ENCODE results near the gene ATP5F1D. TPM values are rescaled to one million over a fixed set of nuclear protein-coding genes. Genes with fewer than 3 reads are reported as not detected.

Gene ATP5F1D
- polyA plus RNA-seq, 1 donor, result 183 TPM

DNA sequence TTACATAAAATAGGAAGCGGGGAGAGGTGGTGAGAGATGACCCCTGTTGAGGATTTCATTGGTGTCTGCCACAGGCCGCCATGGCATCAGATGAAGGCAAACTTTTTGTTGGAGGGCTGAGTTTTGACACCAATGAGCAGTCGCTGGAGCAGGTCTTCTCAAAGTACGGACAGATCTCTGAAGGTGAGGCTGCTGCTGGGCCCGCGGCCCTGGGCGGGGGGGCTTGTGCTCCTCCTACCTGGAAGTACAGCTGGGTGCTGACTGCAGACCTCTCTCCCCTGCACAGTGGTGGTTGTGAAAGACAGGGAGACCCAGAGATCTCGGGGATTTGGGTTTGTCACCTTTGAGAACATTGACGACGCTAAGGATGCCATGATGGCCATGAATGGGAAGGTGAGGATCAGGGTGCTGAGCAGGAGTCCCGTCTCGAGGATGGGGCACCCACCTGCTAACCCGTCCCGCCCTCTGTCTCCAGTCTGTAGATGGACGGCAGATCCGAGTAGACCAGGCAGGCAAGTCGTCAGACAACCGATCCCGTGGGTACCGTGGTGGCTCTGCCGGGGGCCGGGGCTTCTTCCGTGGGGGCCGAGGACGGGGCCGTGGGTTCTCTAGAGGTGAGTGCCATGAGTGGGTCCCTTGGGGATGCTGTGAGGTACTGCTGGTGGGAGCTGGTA lies 29.4 kb downstream of the ATP5F1D start:
- DNase-seq, result no peak

- no peak for DNase-seq
Observed at GRCh38 chr19:1271528-1272422, 30.2 kb downstream of the ATP5F1D start.

- DNase-seq, result no peak
Observed at GRCh38 chr19:1272423-1273262, 31.1 kb downstream of the ATP5F1D start.

DNA sequence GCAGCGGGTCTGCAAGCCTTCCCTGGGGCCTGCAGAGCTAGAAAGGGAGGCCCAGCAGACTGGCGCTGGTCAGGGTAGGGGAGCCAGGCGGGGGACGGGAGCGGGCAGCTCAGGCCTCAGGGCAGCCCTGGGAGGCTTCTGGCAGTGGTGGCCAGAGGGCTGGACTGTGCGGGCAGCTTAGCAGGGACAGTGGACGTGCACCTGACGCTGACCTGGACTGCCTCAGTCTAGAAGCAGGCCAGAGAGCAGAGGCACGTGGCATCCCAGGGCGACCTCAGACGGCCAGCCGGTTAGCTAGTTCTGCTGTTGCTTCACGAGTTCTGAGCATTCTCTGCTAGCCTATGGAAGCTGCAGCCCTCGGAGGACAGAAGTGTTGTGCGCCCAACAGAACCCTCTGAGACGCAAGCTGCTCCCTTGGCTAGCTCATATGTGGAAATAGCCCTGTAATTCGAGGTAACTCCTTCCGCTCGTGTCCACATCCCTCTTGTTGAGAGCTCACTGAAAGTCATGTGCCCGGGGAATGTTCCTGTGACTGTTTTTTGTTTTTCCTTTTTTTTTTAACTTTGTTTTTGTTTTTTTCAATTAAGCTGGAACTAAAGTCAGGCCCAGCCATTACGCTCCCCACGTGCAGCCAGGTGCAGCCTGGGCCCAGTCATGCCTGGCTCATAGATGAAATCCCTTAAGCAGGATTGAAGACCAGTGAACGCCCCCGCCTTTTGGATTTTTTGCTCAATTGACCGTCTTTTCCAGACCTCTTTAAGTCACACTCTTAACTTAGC lies 31.9 kb downstream of the ATP5F1D start:
- DNase-seq, result no peak

DNA sequence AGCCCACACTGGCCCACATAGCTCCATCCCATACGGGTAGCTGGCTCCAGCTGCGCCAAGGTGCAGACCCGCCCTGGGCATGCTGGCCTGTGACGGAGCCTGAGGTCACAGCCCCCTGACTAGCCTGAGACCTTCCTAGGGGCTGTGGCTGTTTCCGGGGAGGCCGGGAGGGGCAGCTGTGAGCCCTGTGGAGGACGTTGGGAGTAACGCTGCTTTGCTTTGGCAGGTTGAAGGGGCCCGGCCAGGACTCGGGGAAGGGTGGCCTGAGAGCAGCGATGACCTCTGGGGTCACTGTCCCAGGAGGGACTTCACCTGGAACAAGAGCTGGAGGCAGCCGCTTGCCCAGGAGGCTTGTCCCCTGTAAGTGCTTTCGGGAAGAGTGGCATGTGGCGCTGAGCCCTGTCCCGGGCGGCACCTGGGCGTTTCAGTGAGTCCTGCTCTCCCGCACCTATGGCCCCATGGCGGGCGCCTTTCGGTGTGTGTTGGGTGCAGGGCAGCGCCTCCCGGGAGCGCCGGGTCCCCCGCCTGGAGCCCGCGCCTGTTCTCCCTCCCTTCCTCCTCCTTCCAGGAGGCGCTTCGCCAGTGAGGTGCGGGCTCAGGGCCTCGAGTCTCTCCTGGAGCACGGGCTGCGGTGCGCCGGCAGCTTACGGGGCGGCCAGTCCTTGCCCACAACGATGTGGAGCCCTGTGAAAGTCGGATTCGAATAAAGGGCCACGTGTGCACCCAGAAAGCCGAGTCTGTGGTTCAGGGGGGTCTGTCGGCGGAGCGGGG lies 32.7 kb downstream of the ATP5F1D start:
- no peak for DNase-seq

- DNase-seq, result no peak
Observed at GRCh38 chr19:1274852-1275259, 33.3 kb downstream of the ATP5F1D start.

DNA sequence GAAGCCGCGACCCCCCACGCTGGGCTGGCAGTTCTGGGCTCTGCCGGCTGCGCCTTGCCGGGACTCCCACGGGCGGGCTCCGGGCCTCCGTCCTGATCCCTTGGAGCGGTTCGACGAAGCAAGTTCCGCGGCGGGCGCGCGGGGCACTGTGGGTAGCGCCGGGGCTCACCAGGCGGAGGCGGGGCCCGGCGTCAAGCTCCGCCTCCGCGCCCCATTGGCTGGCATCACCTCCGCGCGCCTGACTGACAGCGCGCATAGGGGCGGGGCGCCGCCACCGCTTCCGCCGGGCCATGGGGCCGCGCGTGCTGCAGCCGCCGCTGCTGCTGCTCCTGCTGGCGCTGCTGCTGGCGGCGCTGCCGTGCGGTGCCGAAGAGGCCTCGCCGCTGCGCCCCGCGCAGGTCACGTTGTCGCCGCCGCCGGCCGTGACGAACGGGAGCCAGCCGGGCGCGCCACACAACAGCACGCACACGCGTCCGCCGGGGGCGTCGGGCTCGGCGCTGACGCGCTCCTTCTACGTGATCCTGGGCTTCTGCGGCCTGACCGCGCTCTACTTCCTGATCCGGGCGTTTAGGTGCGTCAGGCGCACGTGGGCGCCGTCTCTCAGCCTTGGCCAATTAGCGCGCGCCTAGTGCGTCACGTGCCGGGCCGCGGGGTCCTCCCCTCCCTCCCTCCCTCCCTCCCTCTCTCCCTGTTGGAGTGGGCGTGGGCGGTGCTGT lies 33.9 kb downstream of the ATP5F1D start, which contains the start of gene FAM174C:
Gene FAM174C, plus strand, starts transcription at position 271 of the 716 bp plus-strand sequence. Its CDS starts 20 bp downstream, at position 291.
- peak; percentile 97 for DNase-seq

GRCh38 chr19:1275976-1276627 lies 34.6 kb downstream of the ATP5F1D start:
- DNase-seq, result no peak

DNA sequence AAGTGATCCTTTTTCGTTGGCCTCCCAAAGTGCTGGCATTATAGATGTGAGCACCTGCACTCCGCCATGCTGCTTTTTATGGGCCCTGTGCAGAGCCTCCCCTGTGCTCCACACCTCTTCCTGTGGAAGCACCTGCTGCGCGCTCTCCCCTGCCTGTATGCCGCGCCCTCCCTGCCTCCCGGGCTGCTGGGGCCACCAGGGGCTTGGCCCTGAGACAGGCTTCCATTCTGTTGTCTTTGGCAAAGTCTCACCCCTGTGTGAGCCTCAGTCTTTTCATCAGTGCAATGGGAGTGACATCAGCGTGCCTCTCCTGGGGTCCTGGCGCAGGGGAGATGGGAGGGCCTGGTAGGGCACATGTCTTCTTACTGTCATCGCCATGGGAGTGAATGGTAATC lies 35.1 kb downstream of the ATP5F1D start:
- DNase-seq, result no peak

DNA sequence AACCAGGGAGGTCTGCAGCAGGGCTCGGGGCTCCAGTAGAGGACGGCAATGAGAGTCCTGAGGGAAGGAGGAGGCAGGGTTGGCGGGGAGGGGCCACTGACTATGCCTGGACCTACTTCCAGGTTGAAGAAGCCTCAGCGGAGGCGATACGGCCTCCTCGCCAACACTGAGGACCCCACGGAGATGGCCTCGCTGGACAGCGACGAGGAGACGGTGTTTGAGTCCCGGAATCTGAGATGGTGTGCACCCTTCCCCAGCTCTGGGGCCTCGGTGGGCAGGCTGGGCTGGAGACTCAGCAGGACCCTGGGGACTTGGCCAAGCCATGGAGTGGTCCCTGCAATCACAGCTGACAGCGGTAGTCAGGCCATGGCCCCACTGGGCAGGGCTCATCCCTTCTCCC lies 35.5 kb downstream of the ATP5F1D start:
- no peak for DNase-seq

- no peak for DNase-seq
Observed at GRCh38 chr19:1278074-1278473, 36.5 kb downstream of the ATP5F1D start.

DNA sequence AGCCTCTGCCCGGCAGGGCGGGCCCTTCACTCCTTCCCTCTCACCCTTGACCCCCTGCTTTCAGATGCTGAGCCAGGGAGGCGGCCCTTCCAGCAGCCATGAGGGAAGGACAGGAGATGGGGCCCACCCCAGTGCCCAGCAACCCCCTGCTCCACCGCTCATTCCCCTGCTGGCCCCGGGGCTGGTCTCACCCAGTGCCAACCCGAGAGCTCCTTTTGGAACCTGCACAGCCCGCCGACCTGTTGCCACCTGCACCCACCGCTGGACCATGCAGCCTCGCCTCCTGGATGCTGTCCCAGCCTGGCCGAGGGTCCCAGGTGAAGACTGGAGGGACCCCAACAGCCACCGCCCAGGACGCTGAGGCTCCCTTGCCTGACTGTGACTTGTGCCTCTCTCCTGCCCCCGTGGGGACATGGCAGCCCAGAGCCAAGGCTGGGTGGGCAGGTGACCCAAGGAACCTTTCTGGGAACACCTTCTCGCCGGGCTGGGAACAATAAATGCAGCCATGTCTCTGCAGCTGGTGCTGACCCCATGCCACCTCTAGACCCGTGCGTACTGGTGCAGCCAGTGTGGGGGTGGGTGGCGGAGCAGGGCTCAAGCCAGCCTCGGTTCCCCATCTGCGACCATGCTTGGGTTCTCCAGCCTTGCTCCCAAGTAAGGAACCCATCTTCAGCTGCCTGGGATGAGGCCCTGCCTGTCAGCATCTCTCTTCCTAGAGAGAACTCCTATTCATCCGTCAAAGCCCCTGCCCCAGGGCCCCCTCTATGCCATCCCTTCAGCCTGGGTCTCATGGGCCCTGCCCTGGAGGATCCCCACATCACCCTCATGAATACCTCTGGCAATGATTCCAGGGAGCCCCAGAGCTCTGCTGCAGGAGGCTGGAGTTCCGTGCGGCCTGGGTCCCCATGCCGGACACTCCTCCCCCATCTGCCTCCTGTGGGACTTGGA lies 37.4 kb downstream of the ATP5F1D start:
- DNase-seq, result no peak

DNA sequence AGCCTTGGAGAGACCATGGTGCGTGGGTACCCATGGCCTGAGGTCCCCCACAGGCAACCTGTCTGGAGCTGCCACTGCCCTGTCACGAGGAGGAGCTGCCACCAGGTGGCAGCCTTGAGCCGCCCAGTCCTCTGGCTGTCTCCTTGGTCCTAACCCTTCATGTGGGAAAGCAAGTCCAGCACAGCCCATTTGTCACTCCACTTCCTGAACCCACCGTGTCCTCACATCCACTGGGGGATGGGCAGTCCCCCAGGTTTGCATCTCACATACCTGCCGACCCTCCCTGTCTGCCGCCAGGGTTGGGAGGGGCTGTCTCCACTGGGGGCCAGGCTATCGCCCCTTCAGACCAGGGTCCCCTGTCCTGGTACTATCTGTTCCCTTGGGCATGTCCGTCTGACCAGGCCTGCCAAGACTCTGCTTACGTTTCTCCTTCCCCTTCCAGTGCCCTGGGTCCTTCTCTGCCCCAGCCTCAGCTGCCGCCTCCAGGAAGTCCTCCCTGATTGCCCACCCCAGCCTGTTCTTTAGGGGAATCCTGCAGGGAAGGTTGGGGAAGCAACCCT lies 38.3 kb downstream of the ATP5F1D start:
- peak; percentile 90 for DNase-seq

GRCh38 chr19:1280636-1281568 lies 39.4 kb downstream of the ATP5F1D start:
- no peak for DNase-seq

DNA sequence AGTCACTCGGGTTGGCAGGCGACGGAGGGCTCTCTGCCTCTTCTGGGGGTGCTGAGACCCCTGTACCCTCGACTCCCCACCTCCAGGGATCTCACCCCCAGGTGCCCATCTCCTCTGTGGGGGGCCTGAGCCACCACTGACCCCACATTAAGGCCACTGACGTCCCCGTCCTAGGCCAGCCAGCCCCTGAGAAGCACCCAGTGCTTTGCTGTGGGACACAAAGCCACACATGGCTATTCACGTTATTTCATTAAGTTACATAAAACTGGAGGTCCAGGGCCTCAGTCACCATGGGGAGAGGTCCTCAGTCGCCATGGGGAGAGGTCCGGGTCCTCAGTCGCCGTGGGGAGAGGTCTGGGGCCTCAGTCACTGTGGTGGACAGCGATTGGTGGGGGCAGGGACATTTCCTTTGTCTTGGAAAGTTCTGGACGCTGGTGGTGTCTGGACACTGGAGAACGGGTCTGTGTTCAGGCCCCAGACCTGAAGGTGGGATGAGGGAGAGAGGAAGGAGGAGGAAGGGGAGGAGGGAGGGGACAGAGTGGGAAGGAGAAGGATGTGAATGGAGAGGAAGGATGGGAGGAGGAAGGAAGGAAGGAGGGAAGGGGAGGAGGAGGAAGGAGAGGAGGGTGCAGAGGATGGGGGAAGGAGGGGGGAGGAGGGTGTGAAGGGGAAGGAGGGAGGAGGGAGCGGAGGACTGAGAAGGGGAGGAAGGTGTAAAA lies 40.2 kb downstream of the ATP5F1D start:
- no peak for DNase-seq

DNA sequence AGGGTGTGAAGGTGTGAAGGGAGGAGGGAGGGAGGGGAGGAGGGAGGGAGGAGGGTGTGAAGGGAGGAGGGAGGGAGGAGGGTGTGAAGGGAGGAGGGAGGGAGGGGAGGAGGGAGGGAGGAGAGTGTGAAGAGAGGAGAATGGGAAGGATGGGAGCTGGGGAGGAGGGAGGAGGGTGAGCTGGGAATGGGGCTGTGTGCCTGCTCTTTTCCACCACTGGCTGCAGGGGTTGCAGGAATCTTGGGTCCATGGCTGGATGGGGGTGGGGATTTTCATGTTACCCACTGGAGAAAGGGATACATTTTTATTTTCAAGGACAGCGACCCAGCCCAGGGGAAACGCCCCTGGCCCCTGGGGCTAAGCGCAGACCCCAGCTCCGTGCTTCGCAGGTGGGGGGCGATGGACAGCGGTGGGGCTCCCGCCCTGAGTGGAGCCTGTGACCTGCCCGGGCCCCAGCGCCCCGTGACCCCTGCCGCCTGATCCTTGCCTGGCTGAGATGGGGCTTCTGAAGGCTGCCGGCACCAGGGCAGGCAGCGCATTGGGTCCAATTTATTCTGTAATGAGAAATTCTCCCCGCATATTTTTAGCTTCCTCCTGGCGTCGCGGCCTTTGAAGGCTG lies 41.1 kb downstream of the ATP5F1D start:
- no peak for DNase-seq
